ENCODE measurements around the gene FAM184A.

FAM184A gene

GRCh38 chr6:119096721-119097565, 18.5 kb upstream of the FAM184A start:
- no peak for DNase-seq

GRCh38 chr6:119090256-119090655, 11.8 kb upstream of the FAM184A start:
- no peak for DNase-seq

DNA sequence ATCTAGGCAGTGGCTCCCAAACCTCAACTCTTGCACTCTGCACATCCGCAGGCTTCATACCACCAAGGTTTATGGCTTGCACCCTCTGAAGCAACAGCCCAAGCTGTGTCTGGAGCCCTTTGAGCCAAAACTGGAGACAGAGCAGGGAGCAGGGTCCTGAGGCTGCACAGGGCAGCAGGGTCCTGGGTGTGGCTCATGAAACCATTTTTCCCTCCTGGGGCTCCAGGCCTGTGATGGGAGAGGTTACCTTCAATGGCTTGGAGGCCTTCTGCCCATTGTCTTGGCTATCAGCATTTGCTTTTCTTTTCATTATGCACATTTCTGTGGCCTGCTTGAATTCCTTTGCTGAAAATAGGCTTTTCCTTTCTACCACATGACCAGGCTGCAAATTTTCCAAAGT, 6.3 kb upstream of the FAM184A start:
- DNase-seq = no peak

DNA sequence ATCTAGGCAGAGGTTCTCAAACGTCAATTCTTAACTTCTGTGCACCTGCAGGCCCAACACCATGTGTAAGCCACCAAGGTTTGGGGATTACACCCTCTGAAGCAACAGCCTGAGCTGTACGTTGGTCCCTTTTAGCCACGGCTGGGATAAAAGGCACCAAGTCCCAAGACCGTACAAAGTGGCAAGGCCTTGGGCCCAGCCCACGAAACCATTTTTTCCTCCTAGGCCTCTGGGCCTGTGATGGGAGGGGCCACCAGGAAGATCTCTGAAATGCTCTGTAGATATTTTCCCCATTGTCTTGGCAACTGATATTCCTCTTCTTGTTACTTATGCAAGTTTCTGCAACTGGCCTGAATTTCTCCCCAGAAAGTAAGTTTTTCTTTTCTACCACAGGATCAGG, 4.5 kb upstream of the FAM184A start:
- no peak for DNase-seq

- no peak for DNase-seq
Measured at GRCh38 chr6:119079283-119079809, 882 bp upstream of the FAM184A start.

DNA sequence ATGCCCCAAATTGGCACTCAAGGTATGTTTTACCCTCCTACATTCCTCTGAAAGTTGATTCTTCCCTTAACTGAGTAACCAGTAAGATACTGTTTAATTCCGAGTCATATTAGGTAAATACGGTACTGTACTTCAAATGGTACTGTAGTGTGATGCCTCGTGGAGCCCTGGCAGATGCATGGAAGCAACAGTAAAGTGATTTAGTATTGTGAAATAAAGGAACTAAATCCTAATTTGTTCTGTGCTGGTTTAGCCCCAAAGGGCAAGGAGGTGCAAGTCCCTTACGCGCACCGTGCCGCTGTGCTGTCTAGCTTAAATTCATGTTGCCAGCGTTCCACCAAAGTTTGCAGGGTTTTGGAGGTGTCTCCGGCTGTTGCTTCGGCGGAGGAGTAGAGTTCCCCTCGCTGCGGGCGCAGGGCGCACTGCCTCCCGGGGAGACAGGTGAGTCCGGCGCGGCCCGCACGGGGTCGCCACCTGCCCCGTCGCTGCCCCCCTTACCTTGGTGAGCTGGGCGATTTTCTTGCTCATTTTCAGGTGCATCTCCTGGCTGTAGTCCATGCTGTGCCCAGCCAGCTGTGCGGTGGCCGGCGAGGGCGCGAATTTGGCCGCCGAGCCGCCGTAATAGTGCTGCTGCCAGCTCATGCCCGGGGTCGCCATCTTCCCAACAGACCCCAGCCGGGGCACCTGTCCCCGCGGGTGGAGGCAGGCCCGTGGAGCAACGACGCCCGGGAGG, 655 bp downstream of the FAM184A start:
- peak; percentile 59 for DNase-seq

GRCh38 chr6:119077391-119077642, 1.1 kb downstream of the FAM184A start:
- DNase-seq = no peak

- DNase-seq = no peak
Measured at GRCh38 chr6:119076576-119077390, 1.7 kb downstream of the FAM184A start.

- DNase-seq = peak; percentile 26
Measured at GRCh38 chr6:119076173-119076572, 2.3 kb downstream of the FAM184A start.

DNA sequence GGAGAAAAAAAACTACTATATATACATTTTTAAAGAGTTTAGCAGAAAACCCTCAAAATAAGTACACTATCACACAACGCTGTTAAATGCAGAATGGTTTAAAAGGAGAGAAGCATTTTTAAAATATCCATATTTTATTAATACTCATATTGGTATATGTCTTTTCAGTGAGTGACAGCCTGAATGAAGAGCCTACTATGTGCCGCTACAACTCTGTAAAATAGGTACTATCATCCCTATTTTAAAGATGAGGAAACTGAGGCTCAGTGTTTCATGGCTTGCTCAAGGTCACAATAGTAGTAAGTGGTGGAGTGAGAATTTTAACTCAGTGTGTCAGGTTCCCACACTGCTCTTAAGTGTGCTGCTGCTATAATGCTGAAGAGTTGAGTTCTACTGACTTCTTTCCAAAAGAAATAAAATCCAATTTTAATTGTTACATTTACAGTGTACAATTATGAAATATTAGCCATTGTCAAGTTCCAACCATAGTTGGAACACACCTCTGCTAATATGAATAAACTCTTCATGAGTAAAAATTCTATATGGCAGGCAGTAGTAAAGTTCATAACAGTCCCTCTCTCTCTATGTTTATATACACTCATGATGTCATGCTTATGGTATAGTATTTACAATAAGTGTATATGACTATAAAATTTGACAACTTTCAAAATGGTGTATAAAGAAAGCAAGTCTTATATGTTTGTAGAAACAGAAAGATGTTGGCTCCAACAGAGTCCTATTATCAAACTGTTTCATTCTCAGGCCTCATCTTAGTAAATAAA, 3.1 kb downstream of the FAM184A start:
- DNase-seq = no peak

DNA sequence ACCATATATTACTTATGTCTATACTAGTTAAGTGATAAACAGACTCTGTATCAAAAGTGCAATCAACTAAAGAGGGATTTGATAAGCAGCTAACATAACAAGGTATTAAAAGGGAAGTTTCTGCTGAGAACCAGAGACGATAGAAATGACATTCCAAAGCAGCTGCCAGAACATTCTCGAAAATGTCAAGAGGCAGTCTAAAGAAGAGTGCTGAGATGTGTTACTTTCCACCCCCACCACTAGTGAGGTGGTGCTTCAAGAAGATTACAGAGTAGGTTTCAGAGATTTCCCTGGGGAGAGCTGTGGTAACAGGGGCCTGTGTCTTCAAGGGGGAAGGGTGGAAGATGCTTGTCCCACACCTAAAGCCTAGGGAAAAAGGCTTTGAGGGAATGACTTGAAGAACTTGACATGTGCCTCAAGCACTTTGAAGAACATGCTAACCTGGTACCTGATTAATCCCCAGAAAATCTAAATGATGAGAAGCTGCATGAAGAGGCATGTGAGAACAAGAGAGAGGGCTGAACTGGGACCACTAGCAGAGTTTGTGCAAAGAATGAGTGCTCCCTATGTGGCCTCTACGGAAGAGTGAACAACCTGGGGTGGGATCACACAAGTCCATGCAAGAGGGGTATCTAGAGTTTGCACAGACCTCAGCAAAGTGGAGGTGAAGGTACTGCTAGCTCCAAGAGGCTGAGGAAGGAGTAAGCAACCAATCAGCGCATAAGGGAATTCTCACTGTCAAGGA, 5.0 kb downstream of the FAM184A start:
- DNase-seq = no peak

DNA sequence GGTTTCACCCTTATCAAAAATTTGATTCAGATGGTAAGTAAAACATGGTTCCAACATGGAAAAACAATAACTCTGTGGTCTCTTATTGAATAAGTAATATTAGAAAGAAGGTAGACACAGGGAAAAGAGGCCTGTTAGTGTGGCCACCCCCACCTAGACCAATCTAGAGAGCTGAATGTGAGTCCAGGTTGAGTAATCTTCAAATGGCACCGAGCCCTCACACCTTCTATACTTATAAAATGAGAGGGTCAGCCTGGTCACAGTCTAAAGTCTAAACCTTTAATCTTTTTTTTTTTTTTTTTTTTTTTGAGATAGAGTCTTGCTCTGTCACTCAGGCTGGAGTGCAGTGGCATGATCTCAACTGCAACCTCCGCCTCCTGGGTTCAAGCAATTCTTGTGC, 6.9 kb downstream of the FAM184A start:
- no peak for DNase-seq

- no peak for DNase-seq
Measured at GRCh38 chr6:119067091-119067490, 11.4 kb downstream of the FAM184A start.

- DNase-seq = no peak
Measured at GRCh38 chr6:119066517-119066916, 11.9 kb downstream of the FAM184A start.

DNA sequence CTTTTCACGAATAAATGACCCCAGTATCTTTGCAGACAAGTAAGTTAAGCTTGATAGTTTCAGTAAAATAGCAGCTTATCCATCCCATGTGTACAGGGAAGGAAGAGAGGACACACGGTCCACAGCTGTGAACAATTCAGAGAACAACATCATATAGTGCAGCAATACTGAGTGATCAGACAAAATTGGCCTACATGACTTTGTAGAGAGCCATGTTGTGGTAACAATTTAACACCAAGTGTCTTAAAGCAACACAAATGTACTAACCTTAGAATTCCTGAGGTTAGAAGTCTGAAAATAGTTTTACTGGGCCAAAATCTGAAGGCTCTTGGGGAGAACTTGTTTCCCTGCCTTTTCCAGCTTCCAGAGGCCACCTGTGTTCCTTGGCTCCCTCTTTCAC, 12.5 kb downstream of the FAM184A start:
- no peak for DNase-seq

DNA sequence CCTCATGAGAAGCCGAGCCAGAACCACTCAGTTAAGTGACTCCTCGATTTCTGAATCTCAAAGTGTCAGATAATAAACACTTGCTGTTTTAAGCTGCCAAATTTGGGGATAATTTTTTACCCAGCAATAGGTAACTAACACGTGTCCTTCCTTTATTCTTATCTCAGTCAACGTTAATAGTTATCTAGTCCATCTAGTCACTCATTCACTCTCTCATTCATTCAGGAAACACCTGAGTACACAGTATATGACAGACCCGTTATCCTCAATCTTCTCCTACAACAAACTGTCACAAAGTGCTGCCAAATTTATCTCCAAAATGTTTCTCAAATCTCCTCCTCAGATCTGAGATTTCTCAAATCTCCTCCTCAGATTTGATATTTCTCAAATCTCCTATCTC, 13.1 kb downstream of the FAM184A start:
- DNase-seq = no peak

DNA sequence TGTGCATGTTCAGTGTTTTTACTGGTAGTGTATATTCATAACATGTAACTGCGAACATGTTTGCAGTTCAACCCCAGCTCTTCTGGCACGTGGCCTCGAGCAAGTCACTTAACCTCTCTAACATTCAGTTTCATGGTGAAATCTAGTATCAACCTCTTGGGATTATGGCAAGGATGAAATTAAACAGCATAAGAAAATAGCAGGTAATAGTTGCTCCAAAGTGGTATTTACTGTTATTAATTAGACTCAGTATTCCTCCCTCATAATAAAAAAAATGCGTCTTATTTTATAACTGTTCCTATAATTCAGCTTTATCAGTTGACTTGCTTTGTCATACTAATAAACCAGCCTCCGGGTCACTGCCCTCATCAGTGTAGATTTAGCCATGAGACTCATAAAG, 15.0 kb downstream of the FAM184A start:
- DNase-seq = no peak

GRCh38 chr6:119061215-119061614, 17.2 kb downstream of the FAM184A start:
- no peak for DNase-seq

GRCh38 chr6:119060255-119060907, 18.1 kb downstream of the FAM184A start:
- no peak for DNase-seq

DNA sequence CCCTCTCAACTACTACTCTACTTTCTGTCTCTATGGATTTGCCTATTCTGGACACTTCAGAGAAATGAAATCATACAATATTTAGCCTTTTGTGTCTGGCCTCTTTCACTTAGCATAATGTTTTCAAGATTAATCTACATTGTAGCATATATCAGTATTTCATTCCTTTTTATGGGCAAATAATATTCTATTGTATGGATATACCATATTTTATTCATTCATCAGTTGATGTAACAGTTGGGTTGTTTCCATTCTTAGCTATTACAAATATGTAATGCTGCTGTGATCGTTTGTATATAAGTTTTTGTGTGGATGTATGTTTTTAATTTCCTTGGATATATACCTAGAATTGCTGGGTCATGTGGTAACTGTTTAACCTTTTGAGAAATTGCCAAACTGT, 23.4 kb downstream of the FAM184A start:
- DNase-seq = no peak

- DNase-seq = no peak
Measured at GRCh38 chr6:119052987-119053386, 25.5 kb downstream of the FAM184A start.

Measured in activated naive CD4-positive, alpha-beta T cell treated with anti-CD3 and anti-CD28 coated beads, Interleukin-2, amount 50 U/mL, for 16 hours (primary cell).